GM19043 (cell line): ENCODE data around the gene STX4.

Experiments used
- ATAC-seq: cut with Tn5 transposase; IDR thresholded peaks from one replicate; pipeline ENCODE4 v1.9.1; 2021; ENCODE audit warnings: low read depth; ENCODE audit not compliant: unreplicated experiment

Gene STX4, protein sequence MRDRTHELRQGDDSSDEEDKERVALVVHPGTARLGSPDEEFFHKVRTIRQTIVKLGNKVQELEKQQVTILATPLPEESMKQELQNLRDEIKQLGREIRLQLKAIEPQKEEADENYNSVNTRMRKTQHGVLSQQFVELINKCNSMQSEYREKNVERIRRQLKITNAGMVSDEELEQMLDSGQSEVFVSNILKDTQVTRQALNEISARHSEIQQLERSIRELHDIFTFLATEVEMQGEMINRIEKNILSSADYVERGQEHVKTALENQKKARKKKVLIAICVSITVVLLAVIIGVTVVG

DNA sequence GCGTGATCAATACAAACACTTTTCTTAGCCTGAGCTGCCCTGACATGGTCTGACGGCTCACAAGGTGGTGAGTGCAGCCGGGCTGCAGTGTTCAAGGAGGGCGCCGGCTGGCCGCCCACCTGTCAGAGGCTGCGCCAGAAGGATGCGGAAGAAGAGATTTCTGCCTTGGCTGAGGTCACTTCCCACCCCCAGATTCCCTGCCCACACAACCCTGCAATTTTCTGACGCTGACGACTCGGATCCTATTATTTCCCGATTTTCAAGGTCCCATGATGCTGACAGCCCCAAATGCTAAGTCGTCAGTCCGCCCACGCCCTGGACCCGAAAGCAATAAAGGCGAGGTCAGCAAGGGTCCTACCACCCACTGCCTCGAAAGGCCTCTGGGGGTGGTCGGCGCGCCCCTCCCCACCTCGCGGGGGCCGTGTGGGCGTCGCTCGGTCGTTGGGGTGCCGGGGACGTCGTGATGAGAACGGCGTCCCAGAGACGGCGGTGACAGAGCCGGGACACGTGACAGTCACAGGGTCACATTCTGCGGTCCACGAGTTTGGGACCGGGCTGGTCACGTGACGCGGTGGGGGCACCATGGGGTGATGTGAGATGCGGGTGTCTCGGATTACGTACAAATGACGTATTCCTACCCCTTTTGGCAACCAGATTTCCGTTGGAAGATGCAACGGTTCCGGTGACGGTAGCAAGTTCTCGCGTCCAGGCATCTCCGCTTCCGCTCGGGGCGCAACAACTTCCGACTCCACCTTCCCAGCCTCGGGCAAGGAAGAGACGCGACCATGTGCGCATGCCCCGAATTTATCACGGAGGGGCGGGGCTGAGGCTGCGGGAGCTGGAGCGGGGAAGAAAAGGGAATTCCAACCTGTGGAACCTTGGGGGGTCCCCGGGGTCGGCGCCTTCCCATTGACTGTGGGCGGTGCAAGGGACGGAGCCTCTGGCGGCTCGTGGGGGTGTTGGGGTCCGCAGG lies at the start of gene STX4:
Gene STX4 (plus strand): TSS at position 823 of the 973 bp plus-strand sequence. CDS start 248 bp downstream, outside the sequence.
- peak; percentile 66 for ATAC-seq

DNA sequence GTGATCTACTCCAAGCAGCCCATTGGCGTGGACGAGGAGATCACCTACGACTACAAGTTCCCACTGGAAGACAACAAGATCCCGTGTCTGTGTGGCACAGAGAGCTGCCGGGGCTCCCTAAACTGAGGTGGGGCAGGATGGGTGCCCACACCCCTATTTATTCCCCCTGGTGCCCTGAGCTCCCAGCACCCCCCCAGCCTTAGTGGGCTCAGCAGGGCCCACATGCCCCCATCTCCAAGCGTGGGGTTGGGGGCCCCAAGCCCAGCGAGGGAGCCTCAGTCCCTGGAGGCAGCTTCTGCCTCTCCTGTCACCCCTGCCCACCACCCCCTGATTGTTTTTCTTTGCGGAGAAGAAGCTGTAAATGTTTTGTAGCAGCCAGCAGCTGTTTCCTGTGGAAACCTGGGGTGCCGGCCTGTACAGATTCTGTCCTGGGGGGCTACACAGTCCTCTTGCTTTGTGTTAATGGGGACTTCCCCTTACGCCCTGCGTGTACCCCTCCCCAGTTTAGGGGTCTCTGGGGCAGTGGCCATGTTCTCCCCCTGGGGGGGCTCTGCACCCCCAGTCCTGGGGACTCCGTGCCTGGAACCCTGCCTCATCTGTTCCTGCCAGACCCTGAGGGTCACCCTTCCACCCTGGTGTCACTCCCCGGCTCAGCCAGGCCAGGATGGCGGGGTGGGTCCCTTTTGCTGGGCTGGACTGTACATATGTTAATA lies 49.3 kb upstream of the STX4 start:
- ATAC-seq: no peak

DNA sequence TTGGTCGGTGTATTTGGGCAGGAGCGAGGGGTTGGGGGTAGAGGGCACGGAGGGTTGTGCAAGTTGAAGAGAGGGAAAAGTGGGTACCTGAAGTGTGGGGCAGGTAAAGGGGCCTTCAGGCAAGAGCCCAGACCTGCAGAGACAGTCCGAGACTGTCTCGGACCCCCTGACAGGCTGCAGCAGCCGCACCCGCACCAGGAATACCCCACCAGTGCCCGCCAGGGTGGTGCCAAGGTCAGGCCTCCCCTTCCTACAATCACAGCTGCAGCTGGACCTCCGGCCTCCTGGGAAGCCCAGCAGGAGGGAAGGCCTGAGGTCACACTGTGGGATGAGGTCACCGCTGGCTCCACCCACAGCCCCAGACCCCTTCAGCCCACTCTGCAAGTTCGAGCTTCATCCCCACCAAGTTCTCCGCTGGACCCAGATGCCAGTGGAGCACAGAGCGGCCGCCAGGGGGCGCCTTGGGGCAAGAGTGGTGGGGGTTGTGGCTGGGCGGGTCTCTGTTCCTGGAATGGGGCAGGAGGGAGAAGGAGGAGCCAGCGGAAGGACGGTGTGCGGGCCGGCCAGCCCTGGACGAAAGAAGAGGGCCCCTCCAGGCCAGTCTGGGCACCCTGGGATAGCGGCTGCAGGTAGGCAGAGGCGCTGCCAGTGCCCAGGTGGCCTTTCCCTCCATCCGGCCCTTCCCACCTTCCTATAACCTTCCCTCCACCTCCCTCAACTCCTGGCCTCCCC lies 48.5 kb upstream of the STX4 start, which contains the start of gene HSD3B7:
Gene HSD3B7 (plus strand): TSS at position 539 of the 732 bp plus-strand sequence. CDS start 452 bp downstream, outside the sequence.
- ATAC-seq: no peak

DNA sequence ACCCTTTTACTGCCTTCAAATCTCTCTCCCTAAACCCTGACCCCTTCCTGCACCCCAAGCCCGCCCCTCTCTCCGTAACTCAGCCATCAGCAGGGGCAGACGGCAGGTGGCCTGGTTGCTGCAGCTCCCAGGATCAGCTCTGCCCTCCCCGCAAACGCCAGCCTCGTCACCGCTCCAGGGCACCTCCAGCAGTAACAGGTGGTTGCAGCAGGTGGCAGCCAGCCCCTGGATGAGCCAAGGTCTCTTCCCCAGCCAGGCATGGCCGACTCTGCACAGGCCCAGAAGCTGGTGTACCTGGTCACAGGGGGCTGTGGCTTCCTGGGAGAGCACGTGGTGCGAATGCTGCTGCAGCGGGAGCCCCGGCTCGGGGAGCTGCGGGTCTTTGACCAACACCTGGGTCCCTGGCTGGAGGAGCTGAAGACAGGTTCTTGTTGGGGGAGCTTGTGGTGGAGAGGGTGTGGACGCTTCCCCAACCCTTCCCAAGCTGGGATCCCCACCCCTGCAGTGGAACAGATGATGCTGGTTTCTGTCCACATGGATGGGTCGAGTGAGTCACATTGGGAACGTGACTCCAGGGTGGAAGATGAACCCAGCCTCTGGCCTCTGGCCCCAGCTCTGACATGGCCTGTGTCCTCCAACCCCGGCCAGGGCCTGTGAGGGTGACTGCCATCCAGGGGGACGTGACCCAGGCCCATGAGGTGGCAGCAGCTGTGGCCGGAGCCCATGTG lies 47.8 kb upstream of the STX4 start:
- ATAC-seq: no peak

DNA sequence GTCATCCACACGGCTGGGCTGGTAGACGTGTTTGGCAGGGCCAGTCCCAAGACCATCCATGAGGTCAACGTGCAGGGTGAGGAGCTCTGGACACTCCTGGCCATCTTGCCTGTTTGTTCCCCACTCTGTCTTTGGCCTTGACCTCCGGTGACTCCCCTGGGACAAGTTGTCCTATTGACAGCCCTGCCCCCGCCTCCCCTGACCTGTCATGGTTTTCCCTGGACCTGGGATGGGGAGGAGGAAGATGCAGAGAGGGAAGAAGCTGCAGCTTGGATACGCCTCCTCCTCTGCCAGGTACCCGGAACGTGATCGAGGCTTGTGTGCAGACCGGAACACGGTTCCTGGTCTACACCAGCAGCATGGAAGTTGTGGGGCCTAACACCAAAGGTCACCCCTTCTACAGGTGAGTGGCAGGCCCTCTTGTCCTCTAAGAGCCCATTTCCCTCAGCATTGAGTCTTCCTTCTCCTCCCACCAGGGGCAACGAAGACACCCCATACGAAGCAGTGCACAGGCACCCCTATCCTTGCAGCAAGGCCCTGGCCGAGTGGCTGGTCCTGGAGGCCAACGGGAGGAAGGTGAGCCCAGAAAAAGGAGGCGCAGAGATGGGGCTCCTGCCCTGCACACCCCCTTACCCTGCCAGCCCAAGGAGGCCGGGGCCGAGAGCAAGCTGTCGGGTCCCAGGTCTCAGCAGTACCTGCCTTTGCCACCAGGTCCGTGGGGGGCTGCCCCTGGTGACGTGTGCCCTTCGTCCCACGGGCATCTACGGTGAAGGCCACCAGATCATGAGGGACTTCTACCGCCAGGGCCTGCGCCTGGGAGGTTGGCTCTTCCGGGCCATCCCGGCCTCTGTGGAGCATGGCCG lies 47.0 kb upstream of the STX4 start:
- ATAC-seq: no peak

DNA sequence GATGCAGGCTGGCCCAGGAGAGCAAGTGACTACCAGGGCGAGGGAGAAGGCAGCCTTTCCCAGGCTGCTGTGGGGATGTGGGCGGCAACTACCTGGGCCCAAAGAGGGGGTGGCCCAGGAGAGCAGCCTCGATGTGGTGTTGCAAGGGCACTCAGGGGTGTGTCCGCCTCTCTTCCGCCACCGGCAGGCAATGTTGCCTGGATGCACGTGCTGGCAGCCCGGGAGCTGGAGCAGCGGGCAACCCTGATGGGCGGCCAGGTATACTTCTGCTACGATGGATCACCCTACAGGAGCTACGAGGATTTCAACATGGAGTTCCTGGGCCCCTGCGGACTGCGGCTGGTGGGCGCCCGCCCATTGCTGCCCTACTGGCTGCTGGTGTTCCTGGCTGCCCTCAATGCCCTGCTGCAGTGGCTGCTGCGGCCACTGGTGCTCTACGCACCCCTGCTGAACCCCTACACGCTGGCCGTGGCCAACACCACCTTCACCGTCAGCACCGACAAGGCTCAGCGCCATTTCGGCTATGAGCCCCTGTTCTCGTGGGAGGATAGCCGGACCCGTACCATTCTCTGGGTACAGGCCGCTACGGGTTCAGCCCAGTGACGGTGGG lies 45.7 kb upstream of the STX4 start:
- ATAC-seq: no peak

DNA sequence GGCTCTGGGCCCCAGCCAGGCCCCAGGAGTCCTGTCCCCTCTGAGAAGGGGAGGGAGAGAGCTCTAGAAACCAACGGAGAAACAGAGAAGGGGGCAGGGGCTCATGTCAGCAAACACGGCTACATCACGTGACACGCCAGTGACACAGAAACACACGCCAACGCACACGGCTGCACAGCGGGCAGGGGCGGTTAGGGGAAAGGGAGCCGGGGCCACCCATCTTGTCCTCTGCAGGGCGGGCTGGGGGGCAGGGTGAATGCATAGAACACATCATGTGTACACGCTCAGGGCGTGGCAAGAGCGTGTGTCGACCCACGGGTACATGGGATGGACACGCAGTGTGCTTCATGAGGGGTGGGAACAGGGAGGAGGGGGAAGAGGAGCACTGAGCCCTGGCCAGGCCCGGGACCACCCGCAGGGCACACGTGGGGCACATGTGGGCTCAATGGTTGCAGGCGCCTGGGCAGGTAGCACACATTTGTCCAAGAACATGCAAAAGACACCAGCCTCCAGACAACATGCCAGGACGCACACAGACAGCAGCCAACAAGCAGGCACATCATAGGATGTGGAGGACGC lies 43.8 kb upstream of the STX4 start:
- no peak for ATAC-seq

DNA sequence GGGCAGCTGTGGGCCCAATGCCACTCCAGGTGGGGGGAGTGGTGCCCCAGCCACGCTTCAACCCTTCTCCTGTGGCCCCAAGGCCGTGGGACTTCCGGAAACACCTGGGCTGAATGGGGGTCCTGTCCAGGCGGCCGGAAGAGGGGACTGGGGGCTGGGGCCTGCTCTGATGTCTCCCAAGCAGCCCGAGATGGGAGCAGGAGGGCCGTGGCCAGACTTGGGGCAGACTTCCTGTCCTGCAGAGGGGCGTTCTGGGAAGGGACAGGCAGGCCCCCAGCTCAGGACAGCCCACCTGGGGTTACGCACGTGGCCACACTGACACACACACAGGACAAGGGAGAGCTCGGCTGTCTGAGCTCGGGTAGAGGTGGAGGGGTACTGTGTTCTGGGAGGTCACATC lies 43.3 kb upstream of the STX4 start:
- ATAC-seq: no peak

DNA sequence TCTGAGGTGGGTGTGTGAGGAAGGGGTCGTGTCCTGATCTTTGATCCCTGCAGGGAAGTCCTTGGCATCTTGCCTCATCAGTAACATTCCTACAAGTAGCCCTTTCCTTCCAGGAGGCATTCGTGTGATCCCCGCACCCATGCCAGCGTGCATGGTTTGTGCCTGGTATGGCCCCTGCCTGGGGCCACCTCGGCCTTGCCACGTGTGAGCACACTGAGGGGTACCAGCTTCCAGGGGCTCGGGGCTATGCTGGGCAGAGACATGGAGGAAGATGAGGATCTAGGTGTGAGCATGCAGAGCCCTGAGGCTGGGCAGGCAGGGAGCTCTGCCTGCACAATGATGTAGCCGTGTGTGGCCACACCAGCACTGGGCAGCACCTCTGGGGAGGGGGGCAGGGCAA lies 42.3 kb upstream of the STX4 start:
- ATAC-seq: no peak

DNA sequence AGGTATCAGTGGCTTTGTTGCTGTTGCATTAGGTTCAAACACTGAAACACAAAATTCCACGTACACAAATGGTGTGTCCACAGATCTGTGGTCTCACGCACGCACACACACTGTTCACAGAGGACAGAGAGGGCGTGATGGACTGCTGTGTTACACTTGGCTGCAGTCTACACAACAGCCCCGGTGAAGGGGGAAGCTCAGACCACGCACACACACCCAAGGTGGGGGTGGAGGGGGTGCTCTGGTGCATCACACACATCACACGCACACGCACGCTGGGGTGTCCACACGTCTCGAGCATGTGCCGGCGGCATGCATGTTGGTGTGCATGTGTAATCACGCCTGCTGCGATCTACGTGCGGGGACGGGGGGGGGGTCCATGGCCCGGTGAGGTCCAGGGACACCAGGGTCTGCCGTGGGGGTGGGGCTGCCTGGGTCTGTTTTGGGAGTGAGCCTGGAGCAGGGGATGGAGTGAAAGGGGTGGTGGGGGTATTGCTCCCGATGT lies 41.0 kb upstream of the STX4 start:
- ATAC-seq: no peak

DNA sequence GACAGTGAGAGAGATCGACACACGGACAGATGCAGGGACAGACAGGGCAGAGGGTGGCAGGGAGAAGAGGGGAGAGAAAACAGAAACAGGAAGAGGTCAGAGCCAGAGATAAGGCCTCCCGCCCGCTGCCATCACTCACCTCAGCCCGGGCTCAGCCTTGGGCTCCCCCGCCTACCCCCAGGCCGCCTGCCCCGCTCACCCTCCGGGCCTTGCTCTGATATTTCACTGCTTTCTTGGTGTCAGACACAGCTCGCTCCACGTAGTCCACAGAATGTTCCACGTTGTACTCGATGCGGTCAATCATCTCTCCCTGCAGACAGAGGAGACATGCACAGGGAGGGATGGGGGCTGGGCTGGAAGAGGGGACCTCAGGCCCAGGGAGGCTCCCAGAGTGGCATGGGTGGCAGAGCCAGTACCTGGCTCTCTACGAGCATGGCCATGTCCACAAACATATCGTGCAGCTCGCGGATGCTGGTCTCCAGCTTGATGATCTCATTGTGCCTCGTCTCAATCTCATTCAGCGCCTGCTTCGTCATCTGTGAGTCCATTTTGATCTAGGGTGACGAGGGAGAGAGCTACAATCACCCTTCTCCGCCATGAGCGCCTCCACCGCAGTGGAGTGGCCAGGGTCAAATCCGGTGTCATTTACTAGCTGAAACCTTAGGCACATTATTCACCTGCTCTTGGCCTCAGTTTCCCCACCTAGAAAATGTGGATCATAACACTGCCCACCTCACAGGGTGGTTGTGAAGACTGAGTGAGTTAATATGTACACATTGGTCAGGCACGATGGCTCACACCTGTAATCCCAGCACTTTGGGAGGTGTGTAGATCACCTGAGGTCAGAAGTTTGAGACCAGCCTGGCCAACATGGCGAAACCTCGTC lies 40.2 kb upstream of the STX4 start:
- no peak for ATAC-seq

DNA sequence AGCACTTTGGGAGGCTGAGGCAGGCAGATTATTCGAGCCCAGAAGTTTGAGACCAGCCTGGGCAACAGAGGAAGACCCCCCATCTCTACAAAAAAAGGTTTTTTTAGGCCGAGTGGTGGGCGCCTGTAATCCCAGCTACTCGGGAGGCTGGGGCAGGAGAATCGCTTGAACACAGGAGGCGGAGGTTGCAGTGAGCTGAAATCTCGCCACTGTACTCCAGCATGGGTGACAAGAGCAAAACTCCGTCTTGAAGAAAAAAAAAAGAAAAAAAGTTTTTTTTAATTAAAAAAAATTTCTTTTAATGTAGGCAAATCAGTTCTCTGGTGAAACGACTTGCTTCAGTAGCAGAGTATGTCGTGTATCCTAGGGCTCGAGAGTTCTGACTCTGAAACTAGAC lies 37.4 kb upstream of the STX4 start:
- no peak for ATAC-seq

DNA sequence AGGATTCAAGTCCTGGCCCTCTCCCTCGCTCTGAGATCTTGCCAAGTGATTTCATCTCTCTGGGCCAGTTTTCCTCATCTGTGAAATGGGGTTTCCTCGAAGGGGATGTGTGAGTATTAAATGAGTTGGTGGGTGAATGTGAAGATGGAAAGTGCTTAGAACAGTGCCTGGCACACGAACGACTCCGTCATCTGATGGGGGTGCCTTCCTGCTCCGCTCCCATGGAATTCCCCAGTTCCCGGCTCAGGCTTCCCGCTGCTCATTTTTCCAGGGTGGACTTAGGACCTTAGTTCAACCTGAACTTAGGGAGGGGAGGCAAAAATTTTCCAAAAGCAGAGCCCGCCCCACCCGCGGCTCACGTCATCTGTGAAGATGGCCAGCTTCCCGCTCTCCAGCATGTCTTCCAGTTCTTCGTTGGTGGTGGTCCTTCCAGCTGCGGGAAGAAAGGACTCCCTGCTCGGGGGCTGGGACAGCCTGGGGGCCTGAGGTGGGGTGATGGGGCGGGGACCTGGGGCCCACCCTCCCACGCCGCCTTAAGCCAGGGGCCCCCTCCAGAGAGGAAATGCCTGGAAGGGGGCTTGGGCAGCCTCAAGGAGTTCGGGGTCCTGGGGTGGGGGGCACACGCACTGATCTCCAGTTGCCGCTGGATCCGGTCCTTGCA lies 36.9 kb upstream of the STX4 start:
- ATAC-seq: no peak

DNA sequence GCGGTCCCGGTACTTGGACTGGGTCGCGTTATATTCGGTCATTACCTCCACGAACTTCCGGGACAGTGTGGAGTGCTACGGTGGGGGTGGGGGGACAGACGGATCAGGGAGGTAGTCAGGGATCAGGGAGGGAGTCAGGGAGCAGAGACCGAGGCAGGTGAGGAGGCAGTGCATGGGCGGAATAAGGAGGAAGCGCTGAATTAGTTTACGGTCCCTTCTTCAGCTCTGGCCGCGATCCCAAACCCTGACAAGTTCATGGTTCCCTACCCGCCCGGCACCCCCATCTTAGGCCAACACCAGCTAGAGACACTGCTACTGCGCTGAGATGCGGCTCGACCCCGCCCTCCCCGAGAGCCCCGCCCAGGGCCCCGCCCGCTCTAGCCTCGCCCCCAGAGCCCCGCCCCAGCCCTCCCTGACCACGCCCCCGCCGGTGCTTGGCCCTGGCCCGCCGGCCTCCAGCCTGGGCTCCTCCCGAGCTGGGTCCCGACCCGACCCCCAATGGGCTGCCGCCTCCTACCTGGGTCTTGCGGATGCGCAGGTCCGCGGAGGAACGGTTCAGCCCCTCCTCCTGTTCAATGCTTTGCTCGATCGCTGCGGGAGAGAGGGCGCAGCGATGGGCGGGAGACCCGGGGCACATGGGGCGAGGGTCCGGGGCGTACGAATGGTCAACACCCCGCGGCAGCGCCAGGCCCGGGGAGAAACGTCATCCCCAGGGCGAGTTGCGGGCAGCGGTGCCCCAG lies 36.2 kb upstream of the STX4 start:
- peak; percentile 87 for ATAC-seq
